ENCODE results near the gene RIN3. TPM values are rescaled to one million over a fixed set of nuclear protein-coding genes. Genes with fewer than 3 reads are reported as not detected.

Gene RIN3
- total RNA-seq, 1 donor from 2014 or later: 0.76 TPM

- Mint-ChIP-seq H3K4me1 (ENCODE audit: low read depth, unreplicated experiment) (no peaks in the 10 kb centered on the region), H3K27ac (ENCODE audit: unreplicated experiment) (no peak overlapping the region), H3K9me3 (ENCODE audit: unreplicated experiment) (no peaks in the 10 kb centered on the region), H3K36me3 (ENCODE audit: unreplicated experiment) (peaks cover 11% of the 10 kb centered on the region), H3K4me3 (ENCODE audit: unreplicated experiment) (no peak overlapping the region), H3K27me3 (ENCODE audit: unreplicated experiment) (peaks cover 3% of the 10 kb centered on the region)
- TF ChIP-seq CTCF (IDR thresholded peaks at IDR 0.05; ENCODE audit: partially characterized antibody, unreplicated experiment): no peak
- no peak for DNase-seq
Measured at GRCh38 chr14:92568621-92569479, 55.3 kb downstream of the RIN3 start.

GRCh38 chr14:92570674-92571262, 57.2 kb downstream of the RIN3 start:
- no peak for DNase-seq
- H3K4me1 Mint-ChIP-seq (ENCODE audit: low read depth, unreplicated experiment): no peaks in the 10 kb centered on the region
- peaks cover 11% of the 10 kb centered on the region for H3K36me3 Mint-ChIP-seq (ENCODE audit: unreplicated experiment)
- no peak overlapping the region for H3K27ac Mint-ChIP-seq (ENCODE audit: unreplicated experiment)
- no peak overlapping the region for H3K4me3 Mint-ChIP-seq (ENCODE audit: unreplicated experiment)
- TF ChIP-seq CTCF (IDR thresholded peaks at IDR 0.05; ENCODE audit: partially characterized antibody, unreplicated experiment): no peak
- no peaks in the 10 kb centered on the region for H3K9me3 Mint-ChIP-seq (ENCODE audit: unreplicated experiment)
- H3K27me3 Mint-ChIP-seq (ENCODE audit: unreplicated experiment): peaks cover 3% of the 10 kb centered on the region

- Mint-ChIP-seq H3K27ac (ENCODE audit: unreplicated experiment) (no peak overlapping the region), H3K4me3 (ENCODE audit: unreplicated experiment) (no peak overlapping the region), H3K27me3 (ENCODE audit: unreplicated experiment) (peaks cover 3% of the 10 kb centered on the region), H3K4me1 (ENCODE audit: low read depth, unreplicated experiment) (no peaks in the 10 kb centered on the region), H3K36me3 (ENCODE audit: unreplicated experiment) (peaks cover 9% of the 10 kb centered on the region), H3K9me3 (ENCODE audit: unreplicated experiment) (no peaks in the 10 kb centered on the region)
- no peak for TF ChIP-seq CTCF (IDR thresholded peaks at IDR 0.05; ENCODE audit: partially characterized antibody, unreplicated experiment)
- DNase-seq: no peak
Measured at GRCh38 chr14:92572050-92572449, 58.5 kb downstream of the RIN3 start.

- no peak for TF ChIP-seq CTCF (IDR thresholded peaks at IDR 0.05; ENCODE audit: partially characterized antibody, unreplicated experiment)
- H3K4me3 Mint-ChIP-seq (ENCODE audit: unreplicated experiment): no peak overlapping the region
- no peaks in the 10 kb centered on the region for H3K4me1 Mint-ChIP-seq (ENCODE audit: low read depth, unreplicated experiment)
- H3K9me3 Mint-ChIP-seq (ENCODE audit: unreplicated experiment): peaks cover 3% of the 10 kb centered on the region
- no peaks in the 10 kb centered on the region for H3K36me3 Mint-ChIP-seq (ENCODE audit: unreplicated experiment)
- DNase-seq: no peak
- H3K27me3 Mint-ChIP-seq (ENCODE audit: unreplicated experiment): peaks cover 6% of the 10 kb centered on the region
- H3K27ac Mint-ChIP-seq (ENCODE audit: unreplicated experiment): no peak overlapping the region
Measured at GRCh38 chr14:92573761-92574498, 60.3 kb downstream of the RIN3 start.
